Astrocyte (in vitro differentiated cells and primary cell): ENCODE results near the gene MOB3A. TPM values are rescaled to one million over a fixed set of nuclear protein-coding genes. Genes with fewer than 3 reads are reported as not detected.

Source experiments
- DNase-seq: peaks from one replicate; pipeline ENCODE4 v3.0.0-alpha.2; 2010; ENCODE audit warnings: low read depth
- FAIRE-seq: peaks from 2 replicates; lab custom pipeline; 2011; peaks lifted over from hg19 to GRCh38; lab: Jason Lieb, UNC
- H2AFZ ChIP-seq: 2 replicates; pipeline ENCODE4 v1.6.0; 2012; ENCODE audit warnings: low read depth, low read length, inconsistent platforms
- H3K27ac ChIP-seq: 2 replicates; pipeline ENCODE4 v1.5.1; 2011; ENCODE audit warnings: low read depth, low read length, inconsistent platforms
- H3K27me3 ChIP-seq: 2 replicates; pipeline ENCODE4 v1.6.0; 2011; ENCODE audit warnings: low read length, inconsistent platforms; ENCODE audit not compliant: insufficient read depth
- H3K36me3 ChIP-seq: 2 replicates; pipeline ENCODE4 v1.5.1; 2011; ENCODE audit warnings: low read length, inconsistent platforms; ENCODE audit not compliant: insufficient read depth
- H3K4me1 ChIP-seq: 2 replicates; pipeline ENCODE4 v1.5.1; 2011; ENCODE audit warnings: low read length, inconsistent platforms; ENCODE audit not compliant: insufficient read depth
- H3K4me2 ChIP-seq: 2 replicates; pipeline ENCODE4 v1.6.0; 2012; ENCODE audit warnings: low read length, inconsistent platforms
- H3K4me3 ChIP-seq: 2 replicates; pipeline ENCODE4 v1.5.1; 2011; ENCODE audit warnings: low read depth, mild to moderate bottlenecking, low read length, inconsistent platforms; ENCODE audit not compliant: insufficient read depth
- H3K79me2 ChIP-seq: 2 replicates; pipeline ENCODE4 v1.6.0; 2012; ENCODE audit warnings: mild to moderate bottlenecking, low read length, inconsistent platforms; ENCODE audit not compliant: insufficient read depth
- H3K9ac ChIP-seq: 2 replicates; pipeline ENCODE4 v1.6.0; 2012; ENCODE audit warnings: mild to moderate bottlenecking, low read length, inconsistent platforms
- H3K9me3 ChIP-seq: 2 replicates; pipeline ENCODE4 v1.5.1; 2012; ENCODE audit warnings: low read depth, mild to moderate bottlenecking, low read length, inconsistent platforms; ENCODE audit not compliant: insufficient read depth
- H4K20me1 ChIP-seq: 2 replicates; pipeline ENCODE4 v1.6.0; 2012; ENCODE audit warnings: low read length, inconsistent platforms; ENCODE audit not compliant: insufficient read depth
- H3K27ac Mint-ChIP-seq: one replicate; pipeline ENCODE4 v1.8.0; 2021; ENCODE audit warnings: mild to moderate bottlenecking, mixed read lengths; ENCODE audit not compliant: unreplicated experiment
- H3K27me3 Mint-ChIP-seq: one replicate; pipeline ENCODE4 v1.8.0; 2021; ENCODE audit warnings: low read depth, mixed read lengths; ENCODE audit not compliant: unreplicated experiment
- H3K36me3 Mint-ChIP-seq: one replicate; pipeline ENCODE4 v1.8.0; 2021; ENCODE audit warnings: low read depth, mixed read lengths; ENCODE audit not compliant: unreplicated experiment
- H3K4me1 Mint-ChIP-seq: one replicate; pipeline ENCODE4 v1.8.0; 2021; ENCODE audit warnings: low read depth, mixed read lengths; ENCODE audit not compliant: unreplicated experiment
- H3K4me3 Mint-ChIP-seq: one replicate; pipeline ENCODE4 v1.8.0; 2021; ENCODE audit warnings: mild to moderate bottlenecking, moderate library complexity, mixed read lengths; ENCODE audit not compliant: unreplicated experiment
- H3K9me3 Mint-ChIP-seq: one replicate; pipeline ENCODE4 v1.8.0; 2021; ENCODE audit warnings: mild to moderate bottlenecking, mixed read lengths; ENCODE audit not compliant: unreplicated experiment
- EZH2 ChIP-seq: IDR thresholded peaks from 2 replicates; pipeline ENCODE4 v1.6.1; 2012; ENCODE audit warnings: mild to moderate bottlenecking, low read length, inconsistent platforms; ENCODE audit not compliant: insufficient read depth
- total RNA-seq: library from RNA; stranded (reverse); gene quantifications from 2 replicates; pipeline ENCODE4 v1.2.1, GENCODE V29; 2021
- TF ChIP-seq, protein P1 (sequence below): IDR thresholded peaks from 2 replicates; pipeline ENCODE4 v1.5.1; 2011; ENCODE audit warnings: low read depth, mild to moderate bottlenecking, inconsistent platforms, low read length, moderate library complexity; ENCODE audit not compliant: insufficient read depth

Gene MOB3A
- total RNA-seq, 1 donor from 2014 or later, result 45.3 TPM

DNA sequence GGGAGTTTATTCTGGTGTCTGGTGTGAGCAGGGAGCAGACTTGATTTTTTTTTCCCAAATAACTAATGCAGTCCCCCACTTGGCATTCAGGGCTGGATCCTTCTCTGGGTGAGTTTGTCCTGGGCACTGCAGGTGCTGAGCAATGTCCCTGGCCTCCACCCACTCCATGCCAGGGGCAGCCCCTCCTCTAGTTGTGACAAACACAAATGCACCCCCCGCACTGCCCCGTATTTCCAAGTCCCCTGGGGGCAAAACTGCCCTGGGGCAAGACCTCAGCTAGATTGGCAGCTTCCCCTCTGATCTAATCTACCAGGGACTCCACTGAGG, 6.4 kb downstream of the MOB3A start:
- no peak overlapping the region for H3K4me3 Mint-ChIP-seq
- peak overlapping the region; percentile 84 for H3K4me2 ChIP-seq

DNA sequence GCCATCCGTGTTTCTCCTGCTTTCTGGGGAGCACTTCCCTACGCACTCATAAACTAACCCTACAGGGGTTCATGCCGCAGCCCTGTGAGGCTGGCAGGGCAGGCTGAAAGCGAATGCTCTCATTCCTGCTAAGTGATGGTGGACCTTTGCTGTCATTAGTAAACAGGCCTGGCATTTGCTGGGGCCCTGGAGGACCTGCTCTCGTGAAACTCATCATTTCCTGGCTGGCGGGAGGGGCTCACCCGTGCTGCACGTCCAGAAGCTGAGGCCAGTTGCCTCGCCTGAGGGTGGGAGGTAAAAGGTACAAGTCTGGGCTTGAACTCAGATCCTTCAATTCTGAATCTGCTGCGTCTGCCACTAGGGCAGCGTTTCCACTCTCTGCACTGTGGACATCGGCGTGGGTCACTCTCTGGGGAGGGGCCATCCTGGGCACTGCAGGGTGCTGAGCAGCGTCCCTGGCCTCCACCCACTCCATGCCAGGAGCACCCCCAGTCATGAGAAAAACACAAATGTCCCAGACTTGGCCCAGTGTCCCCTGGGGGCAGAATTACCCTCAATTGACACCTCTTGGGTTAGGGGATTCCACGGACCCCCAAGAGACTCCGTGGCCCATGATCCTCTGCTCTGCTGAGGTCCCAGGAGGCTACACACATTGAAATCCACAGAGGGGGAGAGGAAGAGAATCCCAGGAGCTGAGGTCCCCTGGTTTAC, 7.0 kb downstream of the MOB3A start:
- H3K27ac Mint-ChIP-seq, result peak overlapping the region; percentile 85
- Histone ChIP-seq H3K4me3 (no peak overlapping the region), H3K27ac (peak overlapping the region; percentile 65), H3K9me3 (no peaks in the 10 kb centered on the region), H3K79me2 (peaks cover 58% of the 10 kb centered on the region), H3K27me3 (no peaks in the 10 kb centered on the region), H2AFZ (no peak overlapping the region), H3K36me3 (peaks cover 9% of the 10 kb centered on the region), H4K20me1 (peaks cover 35% of the 10 kb centered on the region), H3K4me2 (peak overlapping the region; percentile 84), H3K9ac (peak overlapping the region; percentile 64), H3K4me1 (peaks cover 26% of the 10 kb centered on the region)
- DNase-seq (peak; percentile 21), FAIRE-seq (no peak)
- H3K4me3 Mint-ChIP-seq, result peak overlapping the region; percentile 40
- TF ChIP-seq EZH2, result no peak
- TF ChIP-seq, protein P1, sequence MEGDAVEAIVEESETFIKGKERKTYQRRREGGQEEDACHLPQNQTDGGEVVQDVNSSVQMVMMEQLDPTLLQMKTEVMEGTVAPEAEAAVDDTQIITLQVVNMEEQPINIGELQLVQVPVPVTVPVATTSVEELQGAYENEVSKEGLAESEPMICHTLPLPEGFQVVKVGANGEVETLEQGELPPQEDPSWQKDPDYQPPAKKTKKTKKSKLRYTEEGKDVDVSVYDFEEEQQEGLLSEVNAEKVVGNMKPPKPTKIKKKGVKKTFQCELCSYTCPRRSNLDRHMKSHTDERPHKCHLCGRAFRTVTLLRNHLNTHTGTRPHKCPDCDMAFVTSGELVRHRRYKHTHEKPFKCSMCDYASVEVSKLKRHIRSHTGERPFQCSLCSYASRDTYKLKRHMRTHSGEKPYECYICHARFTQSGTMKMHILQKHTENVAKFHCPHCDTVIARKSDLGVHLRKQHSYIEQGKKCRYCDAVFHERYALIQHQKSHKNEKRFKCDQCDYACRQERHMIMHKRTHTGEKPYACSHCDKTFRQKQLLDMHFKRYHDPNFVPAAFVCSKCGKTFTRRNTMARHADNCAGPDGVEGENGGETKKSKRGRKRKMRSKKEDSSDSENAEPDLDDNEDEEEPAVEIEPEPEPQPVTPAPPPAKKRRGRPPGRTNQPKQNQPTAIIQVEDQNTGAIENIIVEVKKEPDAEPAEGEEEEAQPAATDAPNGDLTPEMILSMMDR, result no peak
- peaks cover 7% of the 10 kb centered on the region for H3K36me3 Mint-ChIP-seq
- no peaks in the 10 kb centered on the region for H3K27me3 Mint-ChIP-seq
- H3K4me1 Mint-ChIP-seq, result peaks cover 39% of the 10 kb centered on the region
- no peaks in the 10 kb centered on the region for H3K9me3 Mint-ChIP-seq

More for the DNA sequence above, 6.4 kb downstream of the MOB3A start:
- Histone ChIP-seq H3K9me3 (no peaks in the 10 kb centered on the region), H3K4me3 (no peak overlapping the region), H3K4me1 (peaks cover 31% of the 10 kb centered on the region), H4K20me1 (peaks cover 35% of the 10 kb centered on the region), H2AFZ (no peak overlapping the region), H3K79me2 (peaks cover 63% of the 10 kb centered on the region), H3K36me3 (peaks cover 7% of the 10 kb centered on the region), H3K27me3 (no peaks in the 10 kb centered on the region), H3K9ac (peak overlapping the region; percentile 64), H3K27ac (peak overlapping the region; percentile 65)
- TF ChIP-seq, protein P1, result no peak
- no peak for TF ChIP-seq EZH2
- no peak for FAIRE-seq
- Mint-ChIP-seq H3K27me3 (no peaks in the 10 kb centered on the region), H3K36me3 (peaks cover 11% of the 10 kb centered on the region), H3K27ac (peak overlapping the region; percentile 62), H3K9me3 (no peaks in the 10 kb centered on the region), H3K4me1 (peaks cover 44% of the 10 kb centered on the region)
- DNase-seq, result no peak

DNA sequence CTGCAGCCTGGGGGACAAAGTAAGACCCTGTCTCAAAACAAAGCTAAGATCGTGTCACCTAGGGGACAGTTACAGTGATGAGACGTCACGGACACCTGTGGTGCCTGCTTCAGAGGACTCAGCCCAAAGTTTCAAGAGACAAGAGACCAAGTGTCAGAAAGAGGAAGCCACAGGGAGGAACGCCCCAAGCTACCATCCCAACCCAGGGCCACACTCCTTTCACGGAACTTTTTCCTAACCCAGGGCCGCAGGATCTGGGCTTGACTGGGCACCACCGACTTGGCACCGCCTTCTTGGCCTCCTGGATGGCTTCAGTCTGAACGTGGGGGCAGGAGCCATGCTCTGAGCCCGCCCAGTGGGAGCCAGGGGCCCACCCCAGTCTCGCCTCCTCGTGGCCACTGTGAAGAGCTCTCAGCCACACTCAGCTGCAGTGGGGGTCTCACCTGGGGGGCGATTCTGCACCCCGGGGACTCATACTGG, 8.5 kb downstream of the MOB3A start:
- Histone ChIP-seq H3K27me3 (no peaks in the 10 kb centered on the region), H3K36me3 (peaks cover 2% of the 10 kb centered on the region), H3K27ac (no peak overlapping the region), H3K4me3 (no peak overlapping the region), H2AFZ (no peak overlapping the region), H3K4me1 (peaks cover 25% of the 10 kb centered on the region), H3K9ac (no peak overlapping the region), H4K20me1 (peaks cover 42% of the 10 kb centered on the region), H3K79me2 (peaks cover 55% of the 10 kb centered on the region), H3K9me3 (no peaks in the 10 kb centered on the region), H3K4me2 (no peak overlapping the region)
- H3K36me3 Mint-ChIP-seq, result peaks cover 7% of the 10 kb centered on the region
- H3K27ac Mint-ChIP-seq, result no peak overlapping the region
- DNase-seq (no peak), FAIRE-seq (no peak)
- H3K9me3 Mint-ChIP-seq, result no peaks in the 10 kb centered on the region
- no peaks in the 10 kb centered on the region for H3K27me3 Mint-ChIP-seq
- H3K4me3 Mint-ChIP-seq, result no peak overlapping the region
- TF ChIP-seq, protein P1, result no peak
- no peak for TF ChIP-seq EZH2
- peaks cover 34% of the 10 kb centered on the region for H3K4me1 Mint-ChIP-seq
